ENCODE measurements around the gene CD3E.

CD3E gene

GRCh38 chr11:118349475-118349874 lies 44.9 kb downstream of the CD3E start:
- DNase-seq (ENCODE audit: low read depth) = no peak
- no peak overlapping the region for H3K4me3 ChIP-seq (ENCODE audit: low read length)
- no peak for TF ChIP-seq CTCF (conservative IDR thresholded peaks at IDR 0.05; ENCODE audit: low read length)

- peak; percentile 16 for DNase-seq (ENCODE audit: low read depth)
- H3K4me3 ChIP-seq (ENCODE audit: low read length) = no peak overlapping the region
Observed at GRCh38 chr11:118353084-118353710, 48.7 kb downstream of the CD3E start.

GRCh38 chr11:118358071-118358470 lies 53.5 kb downstream of the CD3E start:
- peak; percentile 49 for DNase-seq (ENCODE audit: low read depth)
- no peak overlapping the region for H3K4me3 ChIP-seq (ENCODE audit: low read length)
- TF ChIP-seq CTCF (conservative IDR thresholded peaks at IDR 0.05; ENCODE audit: low read length) = no peak

More at GRCh38 chr11:118353084-118353710, 48.7 kb downstream of the CD3E start:
- peak; percentile 64 for TF ChIP-seq CTCF (conservative IDR thresholded peaks at IDR 0.05; ENCODE audit: low read length)

- TF ChIP-seq CTCF (conservative IDR thresholded peaks at IDR 0.05; ENCODE audit: low read length) = no peak
- H3K4me3 ChIP-seq (ENCODE audit: low read length) = peak within 1 kb of the TSS; percentile 94
- DNase-seq (ENCODE audit: low read depth) = peak; percentile 93
Observed at GRCh38 chr11:118359295-118359958, 54.9 kb downstream of the CD3E start, which contains the start of gene UBE4A. Gene UBE4A (plus strand): TSS chr11:118359600. CDS start chr11:118365081, 5,481 bp downstream.

GRCh38 chr11:118364956-118365615 lies 60.6 kb downstream of the CD3E start:
- TF ChIP-seq CTCF (conservative IDR thresholded peaks at IDR 0.05; ENCODE audit: low read length) = no peak

More at GRCh38 chr11:118364956-118365615, 60.6 kb downstream of the CD3E start:
- DNase-seq (ENCODE audit: low read depth) = no peak
- H3K4me3 ChIP-seq (ENCODE audit: low read length) = no peak overlapping the region
